ENCODE results near the gene ADNP.

GRCh38 chr20:50968289-50968688 lies 37.1 kb upstream of the ADNP start:
- TF ChIP-seq CTCF (IDR thresholded peaks at IDR 0.05) (no peak), EZH2 (IDR thresholded peaks at IDR 0.05; ENCODE audit: borderline replicate concordance, insufficient read depth, low read depth, low read length, poor library complexity, severe bottlenecking) (no peak)

Data from B cell (primary cell).